Mammary epithelial cell (primary cell): Measurements from ENCODE around the gene TMEM163.

ENCODE experiments used
- CTCF ChIP-seq, 2 donors: IDR thresholded peaks in 1 of 2; conservative IDR thresholded peaks in 1 of 2; 2 replicates each; pipeline ENCODE4 v1.5.1; 2011 to 2012; ENCODE audit warnings: inconsistent platforms in 2 of 2, low read length in 2 of 2, mild to moderate bottlenecking in 2 of 2, control low read depth in 1 of 2, low read depth in 1 of 2; ENCODE audit not compliant: insufficient read depth in 1 of 2; ENCODE audit errors: extremely low read depth in 1 of 2
- EZH2 ChIP-seq: IDR thresholded peaks from 2 replicates; pipeline ENCODE4 v1.6.1; 2012; ENCODE audit warnings: low read length, inconsistent platforms, borderline replicate concordance

- TF ChIP-seq CTCF (conservative IDR thresholded peaks at IDR 0.05 in 1 of 2, IDR thresholded peaks at IDR 0.05 in 1 of 2; ENCODE audit: extremely low read depth in 1 of 2, insufficient read depth in 1 of 2, low read depth in 1 of 2, low read length in 2 of 2) (no peak), EZH2 (no peak)
Measured at GRCh38 chr2:134558208-134558830, 160.5 kb downstream of the TMEM163 start.
